Measurements from ENCODE around the gene IGSF8.
A peak's percentile ranks its signal among the peaks of the same experiment; 100 is the strongest.
"Not testable (repeated sequence)": the region's sequence is repeated elsewhere in the genome, so short reads cannot be mapped to it uniquely, and the experiment has no call there.

IGSF8 gene

DNA sequence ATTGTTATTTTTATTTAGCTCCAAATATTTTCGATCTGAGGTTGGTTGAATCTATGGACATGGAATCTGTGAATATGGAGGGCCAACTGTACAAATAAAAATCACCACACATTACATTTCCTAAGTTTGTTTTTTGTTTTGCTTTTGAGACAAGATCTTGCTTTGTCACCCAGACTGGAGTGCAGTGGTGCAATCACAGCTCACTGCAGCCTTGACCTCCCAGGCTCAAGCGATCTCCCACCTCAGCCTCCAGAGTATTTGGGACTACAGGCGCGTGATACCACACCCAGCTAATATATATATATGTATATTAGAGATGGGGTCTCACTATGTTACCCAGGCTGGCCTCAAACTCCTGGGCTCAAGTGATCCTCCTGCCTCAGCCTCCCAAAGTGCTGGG lies 27.9 kb upstream of the IGSF8 start:
- not testable (repeated sequence) for DNase-seq (ENCODE audit: low spot score)

DNA sequence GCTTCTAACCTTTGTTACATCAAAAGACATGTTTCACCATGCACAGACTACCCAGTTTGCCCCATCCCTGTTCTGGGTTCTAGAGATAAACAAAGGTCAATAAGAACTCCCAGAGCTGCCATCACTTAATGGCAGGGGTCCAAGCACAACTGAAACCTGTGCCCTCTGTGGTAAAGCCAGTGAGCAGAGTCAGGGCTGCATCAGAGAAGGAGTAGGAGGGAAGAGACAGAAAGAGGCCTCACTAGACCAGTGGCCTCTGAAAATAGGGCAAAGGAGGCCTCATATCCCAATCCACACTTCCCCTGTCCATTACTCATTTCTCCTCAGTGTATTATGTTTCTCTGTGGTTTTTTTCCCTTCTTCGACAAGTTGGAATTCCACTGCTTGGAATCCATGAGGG lies 27.3 kb upstream of the IGSF8 start:
- DNase-seq (ENCODE audit: low spot score), result no peak

- DNase-seq (ENCODE audit: low spot score), result no peak
These were observed 26.5 kb upstream of the IGSF8 start for GRCh38 chr1:160124705-160125478.

DNA sequence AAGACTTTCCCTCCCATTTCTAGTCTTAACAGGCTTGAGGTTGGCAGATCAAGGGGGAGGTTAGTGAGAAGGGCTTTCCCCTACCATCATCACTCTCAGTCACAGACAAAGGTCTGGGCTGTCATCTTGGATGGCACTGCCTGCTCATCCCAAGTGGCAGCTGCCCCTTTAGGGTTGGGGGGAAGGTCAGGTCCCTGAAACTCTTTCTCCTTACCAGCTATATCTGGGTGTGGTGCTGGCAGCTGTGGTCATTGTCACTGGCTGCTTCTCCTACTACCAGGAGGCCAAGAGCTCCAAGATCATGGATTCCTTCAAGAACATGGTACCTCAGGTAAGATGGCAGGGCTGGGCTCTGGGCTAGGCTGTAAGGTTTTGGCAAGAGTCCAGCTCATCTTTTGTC lies 25.3 kb upstream of the IGSF8 start:
- DNase-seq (ENCODE audit: low spot score), result no peak

DNA sequence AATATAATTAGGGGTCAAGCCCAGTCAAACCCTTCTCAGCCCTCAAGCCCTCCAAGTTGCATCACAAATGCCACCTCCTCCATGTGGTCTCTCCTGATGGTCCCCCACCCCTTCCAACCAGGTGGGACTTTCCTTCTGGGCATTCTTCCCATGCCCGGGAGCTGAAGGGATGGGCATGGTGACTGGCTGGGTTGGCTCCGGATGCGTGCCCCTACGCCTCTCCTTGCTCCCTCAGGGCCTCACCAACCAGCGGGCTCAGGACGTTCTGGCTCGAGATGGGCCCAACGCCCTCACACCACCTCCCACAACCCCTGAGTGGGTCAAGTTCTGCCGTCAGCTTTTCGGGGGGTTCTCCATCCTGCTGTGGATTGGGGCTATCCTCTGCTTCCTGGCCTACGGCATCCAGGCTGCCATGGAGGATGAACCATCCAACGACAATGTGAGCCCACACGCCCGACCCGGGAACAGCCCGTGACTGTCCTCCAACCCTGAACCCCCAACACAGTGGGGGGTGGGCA lies 24.6 kb upstream of the IGSF8 start:
- no peak for DNase-seq (ENCODE audit: low spot score)

- DNase-seq (ENCODE audit: low spot score), result no peak
These were observed 23.0 kb upstream of the IGSF8 start for GRCh38 chr1:160121388-160121787.

DNA sequence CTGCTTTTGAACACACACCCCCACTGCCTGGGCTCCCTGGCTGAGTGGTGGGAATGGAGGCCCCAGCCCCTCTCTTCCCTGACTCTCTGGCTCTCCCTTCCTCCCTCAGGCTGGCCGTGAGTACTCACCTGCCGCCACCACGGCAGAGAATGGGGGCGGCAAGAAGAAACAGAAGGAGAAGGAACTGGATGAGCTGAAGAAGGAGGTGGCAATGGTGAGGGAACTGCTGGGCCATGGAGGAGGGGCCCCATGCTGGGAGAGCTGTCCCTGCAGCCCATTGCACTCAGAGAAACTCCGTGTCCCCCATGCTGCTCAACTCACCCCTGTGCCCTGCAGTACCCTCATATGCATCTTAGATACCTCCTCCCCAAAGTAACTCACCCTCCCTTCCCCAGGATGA lies 22.4 kb upstream of the IGSF8 start:
- DNase-seq (ENCODE audit: low spot score), result no peak

- DNase-seq (ENCODE audit: low spot score), result no peak
These were observed 20.5 kb upstream of the IGSF8 start for GRCh38 chr1:160118928-160119327.

DNA sequence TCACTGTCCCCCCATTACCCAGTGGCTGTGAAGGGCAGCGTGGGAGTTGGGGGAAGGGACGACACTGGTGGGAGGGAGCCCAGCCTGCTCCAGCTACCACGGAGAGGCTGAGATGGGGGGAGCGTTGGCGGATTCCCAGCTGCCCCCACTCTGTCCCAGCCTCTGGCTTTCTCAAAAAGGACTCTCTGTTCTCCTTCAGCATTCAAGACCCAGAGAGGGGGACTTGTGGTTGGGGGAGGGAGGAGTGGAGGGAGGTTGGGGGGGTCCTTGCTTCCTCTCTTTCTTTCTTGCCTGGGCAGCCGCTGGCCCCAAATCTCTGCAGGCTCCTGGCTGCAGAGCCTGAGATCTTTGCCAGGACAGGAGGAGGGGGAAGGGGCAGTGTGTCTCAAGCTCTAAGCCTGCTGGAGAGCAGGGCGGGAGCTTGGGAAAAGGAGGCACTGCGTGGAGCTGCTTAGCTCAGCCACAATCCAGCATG lies 19.3 kb upstream of the IGSF8 start:
- no peak for DNase-seq (ENCODE audit: low spot score)

GRCh38 chr1:160117300-160117699 lies 18.9 kb upstream of the IGSF8 start:
- no peak for DNase-seq (ENCODE audit: low spot score)

GRCh38 chr1:160116283-160117147 lies 18.1 kb upstream of the IGSF8 start:
- no peak for DNase-seq (ENCODE audit: low spot score)

DNA sequence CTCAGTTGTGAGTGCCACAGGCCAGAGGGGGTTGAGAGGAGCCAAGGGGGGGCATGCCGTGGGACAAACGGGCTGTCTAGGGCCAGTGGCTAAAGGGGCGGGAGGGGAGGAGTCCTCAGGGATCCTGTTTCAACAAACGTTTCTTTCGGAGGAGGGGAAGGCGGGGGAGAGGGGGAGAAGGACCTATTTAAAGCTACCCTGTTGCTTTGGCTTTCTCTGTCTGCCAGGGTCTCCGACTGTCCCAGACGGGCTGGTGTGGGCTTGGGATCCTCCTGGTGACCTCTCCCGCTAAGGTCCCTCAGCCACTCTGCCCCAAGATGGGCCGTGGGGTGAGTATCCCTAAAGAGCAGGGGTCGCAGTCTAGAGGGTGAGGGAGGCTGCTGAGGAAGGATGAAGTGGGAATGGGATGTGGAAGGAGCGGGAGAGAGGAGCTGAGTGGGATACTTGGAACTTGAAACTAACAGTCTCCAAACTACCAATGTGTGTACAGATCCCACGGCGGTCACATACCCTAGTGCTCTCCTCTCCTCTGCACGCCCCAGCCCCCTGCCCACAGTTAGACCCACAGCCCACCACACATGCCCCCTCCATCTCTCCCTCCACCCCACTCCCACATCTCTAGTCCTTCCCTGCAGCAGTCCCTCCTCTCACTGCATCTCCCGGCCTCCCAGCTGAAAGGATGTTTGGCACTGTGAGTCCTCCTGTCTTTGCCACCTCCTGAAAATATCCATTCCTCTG lies 17.3 kb upstream of the IGSF8 start, which contains the start of gene ATP1A2:
Gene ATP1A2, plus strand, starts transcription at position 215 of the 738 bp plus-strand sequence. Its CDS starts 103 bp downstream, at position 318.
- no peak for DNase-seq (ENCODE audit: low spot score)

DNA sequence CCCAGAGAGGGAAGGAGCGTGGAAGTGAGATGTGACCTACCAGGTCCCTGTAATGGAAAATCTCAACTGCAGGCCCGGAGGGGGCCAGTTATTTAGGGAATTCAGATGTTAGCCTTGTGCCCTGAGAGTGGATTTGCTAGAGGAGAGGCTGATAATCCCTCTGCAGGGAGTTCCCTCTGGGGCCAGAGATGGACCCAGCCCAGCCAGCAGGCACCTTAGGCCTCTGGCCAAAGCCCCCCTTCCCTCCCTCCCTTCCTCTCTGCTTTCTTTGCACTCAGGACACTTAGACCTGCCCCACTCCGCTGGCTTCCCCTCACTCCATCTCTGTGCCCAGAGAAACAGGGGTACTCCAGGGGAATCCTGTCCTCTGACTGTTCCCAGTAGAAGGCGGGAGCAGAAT lies 15.7 kb upstream of the IGSF8 start:
- DNase-seq (ENCODE audit: low spot score), result no peak

GRCh38 chr1:160113407-160113806 lies 15.0 kb upstream of the IGSF8 start:
- no peak for DNase-seq (ENCODE audit: low spot score)

- DNase-seq (ENCODE audit: low spot score), result no peak
These were observed 13.9 kb upstream of the IGSF8 start for GRCh38 chr1:160112357-160112756.

DNA sequence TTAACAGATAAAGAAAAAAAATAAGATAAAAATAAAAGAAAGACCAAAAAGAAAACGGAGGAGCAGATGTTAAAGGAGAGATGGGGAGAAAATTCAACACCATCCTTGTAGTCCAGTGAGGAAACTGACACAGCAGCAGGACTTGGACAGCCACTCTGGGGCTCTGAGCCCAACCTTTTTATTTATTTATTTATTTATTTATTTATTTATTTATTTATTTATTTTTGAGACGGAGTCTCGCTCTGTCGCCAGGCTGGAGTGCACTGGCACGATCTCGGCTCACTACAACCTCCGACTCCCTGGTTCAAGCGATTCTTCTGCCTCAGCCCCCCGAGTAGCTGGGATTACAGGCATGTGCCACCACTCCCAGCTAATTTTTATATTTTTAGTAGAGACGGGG lies 13.0 kb upstream of the IGSF8 start:
- not testable (repeated sequence) for DNase-seq (ENCODE audit: low spot score)

- no peak for DNase-seq (ENCODE audit: low spot score)
These were observed 11.3 kb upstream of the IGSF8 start for GRCh38 chr1:160109686-160110085.

GRCh38 chr1:160108888-160109662 lies 10.7 kb upstream of the IGSF8 start:
- peak; percentile 55 for DNase-seq (ENCODE audit: low spot score)

GRCh38 chr1:160107512-160107911 lies 9.1 kb upstream of the IGSF8 start:
- no peak for DNase-seq (ENCODE audit: low spot score)

- no peak for DNase-seq (ENCODE audit: low spot score)
These were observed 6.7 kb upstream of the IGSF8 start for GRCh38 chr1:160105155-160105554.

GRCh38 chr1:160104486-160104885 lies 6.1 kb upstream of the IGSF8 start:
- no peak for DNase-seq (ENCODE audit: low spot score)
